ENCODE results near the gene SMURF1. TPM values are rescaled to one million over a fixed set of nuclear protein-coding genes. Genes with fewer than 3 reads are reported as not detected.

SMURF1 gene
- total and polyA plus RNA-seq, 4 donors, result 2.9 to 16.8 (median 5.9) TPM

DNA sequence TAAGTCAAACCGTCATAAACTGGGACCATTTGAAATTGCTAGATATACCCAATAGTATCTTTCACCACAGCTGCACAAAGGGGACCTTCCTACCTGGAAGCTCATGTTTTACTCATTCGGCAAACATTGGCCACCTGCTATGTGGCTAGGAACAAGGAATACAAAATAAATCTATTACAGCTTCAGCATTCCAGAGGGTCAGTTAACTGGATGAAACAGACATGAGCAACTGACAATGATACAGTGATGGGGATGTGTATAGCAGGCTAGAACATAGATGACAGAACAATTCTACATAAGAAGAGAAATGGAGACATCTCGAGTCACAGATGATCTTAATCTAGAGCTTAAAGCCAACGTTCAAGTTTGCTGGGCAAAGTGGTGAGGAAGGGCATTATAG is 3.1 kb upstream of the SMURF1 start:
- DNase-seq (ENCODE audit: low spot score), result no peak
- H3K9me3 ChIP-seq (ENCODE audit: control insufficient read depth in 4 of 4, low read length in 3 of 4), result no peaks in the 10 kb centered on the region
- 86% methylated on average over 4 of the region's 4 CpGs for WGBS
- H3K27me3 ChIP-seq (ENCODE audit: control insufficient read depth in 4 of 4, insufficient read depth in 4 of 4, low read length in 3 of 4), result no peaks in the 10 kb centered on the region
- H3K4me3 ChIP-seq (ENCODE audit: low read depth in 1 of 3, low read length in 3 of 3), result no peak overlapping the region
- no peaks in the 10 kb centered on the region for H3K36me3 ChIP-seq (ENCODE audit: control insufficient read depth in 4 of 4, insufficient read depth in 3 of 4, low read depth in 1 of 4, low read length in 3 of 4)
- H3K27ac ChIP-seq (ENCODE audit: low read depth in 1 of 2, low read length in 2 of 2), result no peak overlapping the region
- H3K4me1 ChIP-seq (ENCODE audit: control insufficient read depth in 4 of 4, insufficient read depth in 4 of 4, low read length in 3 of 4), result peaks cover 0 to 13% (median 10%) of the 10 kb centered on the region in 4 donors
- TF ChIP-seq ATF3 (IDR thresholded peaks at IDR 0.05), result no peak
- TF ChIP-seq, protein P1, sequence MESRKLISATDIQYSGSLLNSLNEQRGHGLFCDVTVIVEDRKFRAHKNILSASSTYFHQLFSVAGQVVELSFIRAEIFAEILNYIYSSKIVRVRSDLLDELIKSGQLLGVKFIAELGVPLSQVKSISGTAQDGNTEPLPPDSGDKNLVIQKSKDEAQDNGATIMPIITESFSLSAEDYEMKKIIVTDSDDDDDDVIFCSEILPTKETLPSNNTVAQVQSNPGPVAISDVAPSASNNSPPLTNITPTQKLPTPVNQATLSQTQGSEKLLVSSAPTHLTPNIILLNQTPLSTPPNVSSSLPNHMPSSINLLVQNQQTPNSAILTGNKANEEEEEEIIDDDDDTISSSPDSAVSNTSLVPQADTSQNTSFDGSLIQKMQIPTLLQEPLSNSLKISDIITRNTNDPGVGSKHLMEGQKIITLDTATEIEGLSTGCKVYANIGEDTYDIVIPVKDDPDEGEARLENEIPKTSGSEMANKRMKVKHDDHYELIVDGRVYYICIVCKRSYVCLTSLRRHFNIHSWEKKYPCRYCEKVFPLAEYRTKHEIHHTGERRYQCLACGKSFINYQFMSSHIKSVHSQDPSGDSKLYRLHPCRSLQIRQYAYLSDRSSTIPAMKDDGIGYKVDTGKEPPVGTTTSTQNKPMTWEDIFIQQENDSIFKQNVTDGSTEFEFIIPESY (IDR thresholded peaks at IDR 0.05), result no peak
- TF ChIP-seq MAX (IDR thresholded peaks at IDR 0.05), result no peak
- no peak for TF ChIP-seq YY1 (IDR thresholded peaks at IDR 0.05)
- no peak for TF ChIP-seq GABPA (IDR thresholded peaks at IDR 0.05 in 1 of 2, conservative IDR thresholded peaks at IDR 0.05 in 1 of 2)
- no peak for TF ChIP-seq FOXA2 (IDR thresholded peaks at IDR 0.05)
- no peak overlapping the region for H3K9ac ChIP-seq (ENCODE audit: low read depth in 1 of 2, low read length in 2 of 2)

DNA sequence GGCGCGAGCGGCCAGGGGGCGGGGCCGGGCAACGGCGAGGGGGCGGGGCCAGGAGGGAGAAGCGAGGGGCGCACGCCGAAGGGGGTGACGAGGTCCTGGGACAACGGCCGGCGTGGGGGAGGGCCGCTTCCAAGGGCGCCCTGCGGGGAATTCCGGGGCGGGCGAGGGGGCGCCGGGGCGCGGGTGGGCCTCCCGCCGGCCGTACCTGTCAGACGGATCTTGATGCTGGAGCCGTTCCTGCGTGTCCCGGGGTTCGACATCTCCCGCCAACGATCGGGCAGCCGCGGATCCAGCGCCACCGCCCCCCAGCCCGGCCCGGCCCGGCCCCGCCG is 421 bp downstream of the SMURF1 start:
- Histone ChIP-seq H3K27ac (ENCODE audit: low read depth in 1 of 2, low read length in 2 of 2) (peak overlapping the region; percentile 94 to 96), H3K9me3 (ENCODE audit: control insufficient read depth in 4 of 4, low read length in 3 of 4) (no peaks in the 10 kb centered on the region), H3K9ac (ENCODE audit: low read depth in 1 of 2, low read length in 2 of 2) (peak overlapping the region in 1 of 2 donors; percentile 16), H3K36me3 (ENCODE audit: control insufficient read depth in 4 of 4, insufficient read depth in 3 of 4, low read depth in 1 of 4, low read length in 3 of 4) (no peaks in the 10 kb centered on the region), H3K4me3 (ENCODE audit: low read depth in 1 of 3, low read length in 3 of 3) (peak overlapping the region in 2 of 3 donors; percentile 75 to 93), H3K27me3 (ENCODE audit: control insufficient read depth in 4 of 4, insufficient read depth in 4 of 4, low read length in 3 of 4) (no peaks in the 10 kb centered on the region), H3K4me1 (ENCODE audit: control insufficient read depth in 4 of 4, insufficient read depth in 4 of 4, low read length in 3 of 4) (peaks cover 0 to 36% (median 23%) of the 10 kb centered on the region in 4 donors)
- TF ChIP-seq, protein P1 (IDR thresholded peaks at IDR 0.05), result no peak
- TF ChIP-seq CTCF (IDR thresholded peaks at IDR 0.05; ENCODE audit: low read depth, low read length, missing input control) (no peak), TAF1 (conservative IDR thresholded peaks at IDR 0.05) (no peak), NR2F2 (IDR thresholded peaks at IDR 0.05) (no peak), FOXA2 (IDR thresholded peaks at IDR 0.05) (no peak), RAD21 (IDR thresholded peaks at IDR 0.05) (no peak), REST (IDR thresholded peaks at IDR 0.05) (no peak), GABPA (IDR thresholded peaks at IDR 0.05 in 1 of 2, conservative IDR thresholded peaks at IDR 0.05 in 1 of 2) (no peak)
- 4% methylated on average over 46 of the region's 46 CpGs for WGBS
- DNase-seq (ENCODE audit: low spot score), result no peak
